ENCODE results near the gene AREG. TPM values are rescaled to one million over a fixed set of nuclear protein-coding genes. Genes with fewer than 3 reads are reported as not detected.

The AREG gene
- total and polyA plus RNA-seq, 2 donors from 2014 or later = 11.8 TPM; not detected in 1

DNA sequence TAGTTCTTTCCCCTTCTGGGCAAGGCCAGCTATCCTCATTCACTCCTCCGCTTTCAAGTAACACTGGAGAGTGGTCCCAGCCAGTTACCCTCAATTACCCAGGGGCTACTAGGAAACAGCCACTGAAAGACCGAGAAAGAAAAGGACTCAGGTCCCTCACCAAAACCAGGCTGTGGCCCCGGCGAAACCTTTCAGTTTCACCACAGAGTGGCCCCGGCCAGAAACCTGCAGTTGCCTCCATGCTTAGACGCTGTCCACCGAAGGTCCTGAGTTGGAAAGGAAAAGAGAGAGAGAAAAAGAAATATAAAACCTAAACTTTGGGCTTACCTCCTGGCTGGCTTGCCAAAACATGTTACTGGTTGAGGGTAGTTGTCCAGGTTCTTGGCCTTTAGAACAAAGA lies 5.0 kb upstream of the AREG start:
- no peak for DNase-seq
- Histone ChIP-seq H3K36me3 (ENCODE audit: control insufficient read depth in 2 of 3, insufficient read depth in 3 of 3, low read length in 3 of 3) (no peaks in the 10 kb centered on the region), H3K9ac (ENCODE audit: low read length in 3 of 3) (no peak overlapping the region), H3K27ac (ENCODE audit: low read depth in 2 of 2, low read length in 2 of 2) (no peak overlapping the region), H3K9me3 (ENCODE audit: control insufficient read depth in 2 of 3, insufficient read depth in 1 of 3, low read length in 3 of 3) (no peaks in the 10 kb centered on the region), H3K27me3 (ENCODE audit: control insufficient read depth, insufficient read depth, low read length) (no peaks in the 10 kb centered on the region), H3K4me3 (ENCODE audit: low read length in 3 of 3) (no peak overlapping the region), H3K4me1 (ENCODE audit: control insufficient read depth in 2 of 3, insufficient read depth in 2 of 3, low read depth in 1 of 3, low read length in 3 of 3) (no peaks in the 10 kb centered on the region)
- TF ChIP-seq, protein P1, sequence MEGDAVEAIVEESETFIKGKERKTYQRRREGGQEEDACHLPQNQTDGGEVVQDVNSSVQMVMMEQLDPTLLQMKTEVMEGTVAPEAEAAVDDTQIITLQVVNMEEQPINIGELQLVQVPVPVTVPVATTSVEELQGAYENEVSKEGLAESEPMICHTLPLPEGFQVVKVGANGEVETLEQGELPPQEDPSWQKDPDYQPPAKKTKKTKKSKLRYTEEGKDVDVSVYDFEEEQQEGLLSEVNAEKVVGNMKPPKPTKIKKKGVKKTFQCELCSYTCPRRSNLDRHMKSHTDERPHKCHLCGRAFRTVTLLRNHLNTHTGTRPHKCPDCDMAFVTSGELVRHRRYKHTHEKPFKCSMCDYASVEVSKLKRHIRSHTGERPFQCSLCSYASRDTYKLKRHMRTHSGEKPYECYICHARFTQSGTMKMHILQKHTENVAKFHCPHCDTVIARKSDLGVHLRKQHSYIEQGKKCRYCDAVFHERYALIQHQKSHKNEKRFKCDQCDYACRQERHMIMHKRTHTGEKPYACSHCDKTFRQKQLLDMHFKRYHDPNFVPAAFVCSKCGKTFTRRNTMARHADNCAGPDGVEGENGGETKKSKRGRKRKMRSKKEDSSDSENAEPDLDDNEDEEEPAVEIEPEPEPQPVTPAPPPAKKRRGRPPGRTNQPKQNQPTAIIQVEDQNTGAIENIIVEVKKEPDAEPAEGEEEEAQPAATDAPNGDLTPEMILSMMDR (IDR thresholded peaks at IDR 0.05; ENCODE audit: borderline replicate concordance, extremely low read depth, insufficient read depth) = no peak
- intact Hi-C loops (cut with DNase I) = no loop called here
- no peak for FAIRE-seq

DNA sequence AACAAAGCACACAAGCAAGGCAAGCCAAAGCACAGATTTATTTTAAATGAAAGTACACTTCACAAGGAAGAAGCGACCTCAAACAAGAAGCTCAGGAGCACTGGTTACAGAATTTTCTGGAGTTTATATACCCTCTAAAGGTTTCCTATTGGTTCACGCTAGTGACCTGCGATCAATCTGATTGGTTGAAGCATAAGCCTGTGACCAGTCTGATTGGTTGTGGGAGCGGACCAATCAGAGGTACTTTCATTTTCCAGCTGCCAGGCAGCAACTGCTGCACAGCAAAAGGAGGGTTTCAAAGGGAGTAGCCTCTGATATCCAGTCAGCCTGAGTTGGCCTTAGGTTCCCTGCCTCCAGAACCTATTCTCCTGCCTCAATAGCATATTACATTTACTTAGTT lies 4.6 kb upstream of the AREG start:
- Histone ChIP-seq H3K4me3 (ENCODE audit: low read length in 3 of 3) (no peak overlapping the region), H3K27me3 (ENCODE audit: control insufficient read depth, insufficient read depth, low read length) (no peaks in the 10 kb centered on the region), H3K27ac (ENCODE audit: low read depth in 2 of 2, low read length in 2 of 2) (no peak overlapping the region), H3K9me3 (ENCODE audit: control insufficient read depth in 2 of 3, insufficient read depth in 1 of 3, low read length in 3 of 3) (no peaks in the 10 kb centered on the region), H3K4me1 (ENCODE audit: control insufficient read depth in 2 of 3, insufficient read depth in 2 of 3, low read depth in 1 of 3, low read length in 3 of 3) (no peaks in the 10 kb centered on the region), H3K36me3 (ENCODE audit: control insufficient read depth in 2 of 3, insufficient read depth in 3 of 3, low read length in 3 of 3) (no peaks in the 10 kb centered on the region), H3K9ac (ENCODE audit: low read length in 3 of 3) (no peak overlapping the region)
- DNase-seq (no peak), FAIRE-seq (no peak)
- intact Hi-C loops (cut with DNase I) = no loop called here
- TF ChIP-seq, protein P1 (IDR thresholded peaks at IDR 0.05; ENCODE audit: borderline replicate concordance, extremely low read depth, insufficient read depth) = no peak

DNA sequence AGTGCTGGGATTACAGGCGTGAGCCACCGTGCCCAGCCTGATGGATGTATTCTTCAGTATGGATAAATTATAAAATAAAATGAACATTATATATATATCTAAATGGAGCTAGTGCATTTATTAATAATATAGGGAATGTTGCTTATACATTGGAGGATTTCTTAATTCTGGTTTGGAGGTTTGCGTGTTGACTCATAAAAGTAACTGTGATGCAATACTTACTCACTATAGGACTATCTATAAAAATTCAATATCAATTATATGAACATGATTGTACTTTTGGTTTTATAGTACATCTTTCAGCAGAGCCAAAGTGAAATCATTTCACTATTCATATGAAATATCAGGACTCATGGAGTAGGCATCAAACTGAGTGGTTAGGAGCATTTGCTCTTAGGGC lies 3.2 kb upstream of the AREG start:
- intact Hi-C loops (cut with DNase I) = no loop called here
- Histone ChIP-seq H3K9ac (ENCODE audit: low read length in 3 of 3) (no peak overlapping the region), H3K27me3 (ENCODE audit: control insufficient read depth, insufficient read depth, low read length) (peaks cover 2% of the 10 kb centered on the region), H3K4me1 (ENCODE audit: control insufficient read depth in 2 of 3, insufficient read depth in 2 of 3, low read depth in 1 of 3, low read length in 3 of 3) (no peaks in the 10 kb centered on the region), H3K27ac (ENCODE audit: low read depth in 2 of 2, low read length in 2 of 2) (no peak overlapping the region), H3K9me3 (ENCODE audit: control insufficient read depth in 2 of 3, insufficient read depth in 1 of 3, low read length in 3 of 3) (no peaks in the 10 kb centered on the region), H3K4me3 (ENCODE audit: low read length in 3 of 3) (no peak overlapping the region), H3K36me3 (ENCODE audit: control insufficient read depth in 2 of 3, insufficient read depth in 3 of 3, low read length in 3 of 3) (no peaks in the 10 kb centered on the region)
- no peak for DNase-seq
- TF ChIP-seq, protein P1 (IDR thresholded peaks at IDR 0.05; ENCODE audit: borderline replicate concordance, extremely low read depth, insufficient read depth) = no peak
- no peak for FAIRE-seq

DNA sequence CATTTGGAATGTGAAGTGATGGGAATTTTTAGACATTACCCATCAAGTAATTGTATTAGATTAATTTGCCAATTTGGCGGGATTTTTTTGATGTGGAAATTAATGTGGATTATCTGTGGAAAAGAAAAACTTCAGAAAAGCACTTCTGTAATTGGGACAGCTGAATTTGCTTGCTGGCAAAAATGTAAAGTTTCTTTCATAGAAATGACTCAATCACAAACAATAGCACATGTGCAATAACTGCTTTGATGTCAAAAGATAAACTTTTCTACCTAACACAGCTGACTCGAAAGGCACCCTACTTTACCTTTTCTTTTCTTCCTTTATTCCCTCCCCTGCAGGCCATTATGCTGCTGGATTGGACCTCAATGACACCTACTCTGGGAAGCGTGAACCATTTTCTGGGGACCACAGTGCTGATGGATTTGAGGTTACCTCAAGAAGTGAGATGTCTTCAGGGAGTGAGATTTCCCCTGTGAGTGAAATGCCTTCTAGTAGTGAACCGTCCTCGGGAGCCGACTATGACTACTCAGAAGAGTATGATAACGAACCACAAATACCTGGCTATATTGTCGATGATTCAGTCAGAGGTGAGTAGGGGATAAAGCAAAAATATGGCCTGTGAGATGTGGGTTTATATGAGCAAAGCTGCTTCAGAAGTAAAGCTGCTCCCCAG lies 1.4 kb downstream of the AREG start:
- FAIRE-seq (no peak), DNase-seq (no peak)
- Histone ChIP-seq H3K27me3 (ENCODE audit: control insufficient read depth, insufficient read depth, low read length) (peaks cover 2% of the 10 kb centered on the region), H3K36me3 (ENCODE audit: control insufficient read depth in 2 of 3, insufficient read depth in 3 of 3, low read length in 3 of 3) (no peaks in the 10 kb centered on the region), H3K27ac (ENCODE audit: low read depth in 2 of 2, low read length in 2 of 2) (no peak overlapping the region), H3K4me3 (ENCODE audit: low read length in 3 of 3) (no peak overlapping the region), H3K9me3 (ENCODE audit: control insufficient read depth in 2 of 3, insufficient read depth in 1 of 3, low read length in 3 of 3) (no peaks in the 10 kb centered on the region), H3K9ac (ENCODE audit: low read length in 3 of 3) (no peak overlapping the region), H3K4me1 (ENCODE audit: control insufficient read depth in 2 of 3, insufficient read depth in 2 of 3, low read depth in 1 of 3, low read length in 3 of 3) (no peaks in the 10 kb centered on the region)
- TF ChIP-seq, protein P1 (IDR thresholded peaks at IDR 0.05; ENCODE audit: borderline replicate concordance, extremely low read depth, insufficient read depth) = no peak
- intact Hi-C loops (cut with DNase I) = no loop called here

All from kidney (tissue), 14 donors.